GM18511 (cell line): Measurements from ENCODE around the gene SRC.

Source experiments
- ATAC-seq: cut with Tn5 transposase; IDR thresholded peaks from one replicate; pipeline ENCODE4 v1.9.1; 2021; ENCODE audit warnings: mild to moderate bottlenecking, moderate library complexity; ENCODE audit not compliant: unreplicated experiment

SRC gene

GRCh38 chr20:37348792-37349516, 3.0 kb downstream of the SRC start:
- ATAC-seq = no peak

- ATAC-seq = no peak
These were observed 3.9 kb downstream of the SRC start for GRCh38 chr20:37349517-37350491.

DNA sequence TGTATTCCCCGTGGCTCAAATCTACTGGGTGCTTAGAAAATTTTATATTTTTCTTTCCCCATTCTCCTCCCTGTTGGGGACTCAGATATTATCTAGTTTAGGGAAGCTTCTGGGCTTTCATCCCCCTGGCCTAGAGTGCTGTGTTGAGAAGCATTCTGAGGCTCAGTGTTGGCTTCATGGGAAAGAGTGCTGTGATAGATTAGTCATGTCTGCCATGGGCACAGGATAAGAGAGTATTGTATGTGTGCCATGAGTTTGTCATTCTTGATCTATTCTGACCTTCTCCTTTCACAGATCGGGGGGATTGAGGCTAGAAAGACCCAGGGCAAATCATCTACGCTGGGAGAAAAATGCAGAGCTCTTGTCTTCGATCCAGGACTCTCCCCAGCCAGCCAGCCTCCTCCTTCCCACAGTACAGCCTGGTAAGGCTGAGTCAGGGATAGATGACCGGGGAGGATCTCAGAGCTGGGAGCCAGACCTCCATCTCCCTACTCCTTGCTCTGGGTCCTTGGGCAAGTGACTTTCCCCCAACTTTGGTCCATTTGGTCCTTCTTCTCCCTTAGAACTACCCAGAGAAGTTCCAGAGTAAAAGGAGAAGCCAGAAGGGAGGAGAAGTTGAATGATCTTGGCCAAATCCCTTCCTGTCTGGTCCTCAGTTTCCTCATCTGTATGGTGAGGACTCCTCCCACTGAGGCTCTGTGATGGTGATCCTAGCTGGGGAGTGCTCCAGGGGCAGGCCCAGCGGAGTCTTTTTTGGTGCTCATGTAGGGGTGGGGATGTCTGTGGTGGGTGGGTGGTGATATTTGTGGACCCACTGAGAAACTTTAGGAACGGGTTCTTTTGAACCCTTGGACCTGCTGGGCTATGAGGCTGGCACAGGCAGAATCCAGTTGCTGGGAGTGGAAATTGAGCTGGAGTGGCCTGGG, 5.0 kb downstream of the SRC start:
- no peak for ATAC-seq

GRCh38 chr20:37351689-37352607, 6.0 kb downstream of the SRC start:
- no peak for ATAC-seq

GRCh38 chr20:37352608-37352980, 6.7 kb downstream of the SRC start:
- no peak for ATAC-seq

DNA sequence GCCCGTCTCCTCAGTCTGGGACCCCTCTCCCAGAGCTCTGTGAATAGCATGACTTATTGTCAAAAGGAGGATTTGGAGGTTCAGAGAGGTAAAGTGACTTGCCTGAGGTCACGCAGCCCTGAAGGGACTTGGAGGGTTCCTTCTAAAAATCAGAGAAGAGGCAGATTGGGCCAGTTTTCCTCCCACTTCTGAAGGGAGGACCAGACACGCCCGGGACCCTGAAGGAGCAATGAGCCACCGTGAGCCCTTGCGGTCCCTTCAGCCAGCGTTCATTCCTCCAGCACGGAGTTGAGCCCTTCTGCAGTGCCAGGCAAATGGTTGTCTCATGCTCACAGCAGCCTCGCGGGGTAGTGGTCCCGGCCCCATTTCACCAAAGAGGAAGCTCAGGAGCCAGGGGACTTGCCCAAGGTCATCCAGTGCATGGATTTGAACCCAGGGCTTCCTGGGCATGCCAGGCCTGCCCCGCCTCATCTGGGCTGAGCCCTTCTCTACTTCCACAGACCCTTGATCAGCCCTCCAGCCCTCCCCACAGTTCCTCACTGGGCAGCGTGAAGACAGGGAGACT, 7.4 kb downstream of the SRC start:
- ATAC-seq = no peak

DNA sequence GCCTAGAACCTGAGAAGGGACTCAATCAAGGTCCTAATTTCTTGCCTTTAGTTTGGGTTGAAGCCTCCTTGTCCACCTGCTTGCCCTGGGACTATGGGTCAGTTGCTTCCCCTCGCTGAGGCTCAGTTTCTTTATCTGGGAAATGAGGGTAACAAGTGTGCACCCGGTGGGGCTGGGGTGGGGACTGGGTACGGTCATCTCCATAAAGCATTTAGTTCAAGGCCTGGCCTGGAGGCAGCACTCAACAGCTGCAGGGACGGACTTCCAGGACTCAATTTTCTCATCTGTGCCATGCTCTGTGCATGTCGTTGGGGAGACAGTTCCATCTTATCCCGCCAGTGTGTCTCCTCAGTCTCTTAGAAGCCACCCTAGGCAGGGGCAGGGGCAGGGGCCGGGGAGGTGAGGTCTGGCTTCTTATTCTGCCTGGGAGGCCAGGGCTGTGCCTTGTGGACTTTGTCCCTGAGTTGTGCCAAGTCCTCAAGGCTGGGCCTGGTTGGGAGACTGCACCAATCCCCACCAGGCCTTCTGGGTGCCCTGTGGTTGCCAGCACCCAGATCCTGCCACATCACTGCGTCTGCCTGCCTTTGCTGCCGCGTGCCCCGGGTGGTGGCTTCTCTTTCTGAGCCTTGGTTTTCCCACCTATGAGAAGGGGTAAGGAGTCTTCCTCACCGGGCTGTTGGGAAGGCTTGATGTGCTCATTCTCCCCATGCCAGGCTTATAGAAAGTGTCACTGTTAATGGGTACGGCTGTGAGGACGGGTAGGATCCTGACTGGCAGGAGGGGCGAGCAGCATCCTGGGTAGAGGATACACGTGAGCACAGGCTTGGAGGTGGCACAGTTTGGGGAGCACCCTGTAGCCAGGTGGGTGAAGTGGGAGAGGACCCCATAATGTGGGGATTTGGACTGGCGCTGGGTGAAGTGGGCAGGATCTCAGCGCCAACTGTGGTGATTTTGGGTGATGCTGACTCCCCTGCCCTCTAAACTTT, 8.6 kb downstream of the SRC start:
- ATAC-seq = no peak

DNA sequence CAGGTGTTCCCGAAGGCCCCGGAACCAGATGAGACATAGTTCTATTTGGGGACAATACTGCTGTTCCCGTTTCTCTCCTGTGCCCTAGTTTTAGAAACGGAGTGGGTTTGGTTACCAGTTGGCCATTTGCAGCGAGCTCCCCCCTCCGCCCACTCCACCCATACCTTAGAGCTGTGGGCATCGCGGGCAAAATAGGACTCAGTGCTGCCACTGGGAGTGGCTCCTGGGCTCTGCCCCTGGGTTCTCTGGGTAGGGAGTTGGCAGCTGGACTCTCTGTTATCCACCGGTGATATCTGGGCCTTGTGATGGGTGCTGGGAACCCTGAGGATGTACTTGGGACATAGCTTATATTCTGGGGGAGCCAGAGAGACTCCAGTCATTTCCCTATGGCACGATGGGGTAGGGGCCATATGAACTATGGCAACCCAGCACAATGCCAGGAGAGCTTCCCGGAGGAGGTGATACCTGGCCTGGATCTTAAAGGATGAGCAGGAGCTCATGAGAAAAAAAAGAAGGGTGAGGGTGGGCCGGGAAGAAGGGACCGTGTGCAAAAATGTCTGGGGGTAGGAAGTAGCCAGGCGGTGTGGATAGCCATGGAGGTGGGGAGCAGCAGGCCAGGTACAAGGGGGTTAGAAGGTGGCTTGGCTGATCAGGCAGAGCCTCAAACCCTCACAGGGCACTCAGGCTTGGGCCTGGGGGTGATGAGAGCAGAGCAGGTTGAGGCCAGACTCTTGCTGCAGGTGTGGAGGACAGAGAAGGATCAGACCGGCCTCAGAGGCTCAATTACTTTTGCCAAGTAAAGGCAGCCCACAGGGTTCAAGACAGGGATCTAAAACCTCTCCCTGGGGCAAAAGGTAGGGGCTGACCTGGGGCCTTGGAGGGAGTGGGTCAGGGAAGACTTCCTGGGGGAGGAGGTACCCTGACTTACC, 9.6 kb downstream of the SRC start:
- ATAC-seq = no peak

- ATAC-seq = no peak
These were observed 10.4 kb downstream of the SRC start for GRCh38 chr20:37356387-37356786.

DNA sequence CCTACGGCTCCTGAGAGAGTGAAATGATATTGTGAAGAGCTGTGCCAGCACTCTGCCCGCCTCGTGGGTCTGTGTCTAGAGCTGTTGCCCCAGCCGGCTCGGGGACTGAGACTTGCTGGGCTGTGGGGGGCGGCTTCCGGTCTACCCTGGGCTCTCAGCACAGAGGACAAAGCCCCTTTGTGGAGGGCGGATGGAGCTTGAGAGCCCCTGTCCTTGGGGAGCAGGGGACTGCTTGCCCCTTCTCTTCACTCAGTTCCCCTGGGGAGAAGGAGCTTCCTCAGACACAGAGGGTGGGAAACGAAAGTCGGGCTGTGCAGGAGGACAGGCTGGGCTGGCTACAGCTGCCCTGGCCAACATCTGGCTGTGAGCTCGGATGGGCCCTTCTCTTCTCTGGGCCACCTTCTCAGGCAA, 11.0 kb downstream of the SRC start:
- ATAC-seq = no peak

DNA sequence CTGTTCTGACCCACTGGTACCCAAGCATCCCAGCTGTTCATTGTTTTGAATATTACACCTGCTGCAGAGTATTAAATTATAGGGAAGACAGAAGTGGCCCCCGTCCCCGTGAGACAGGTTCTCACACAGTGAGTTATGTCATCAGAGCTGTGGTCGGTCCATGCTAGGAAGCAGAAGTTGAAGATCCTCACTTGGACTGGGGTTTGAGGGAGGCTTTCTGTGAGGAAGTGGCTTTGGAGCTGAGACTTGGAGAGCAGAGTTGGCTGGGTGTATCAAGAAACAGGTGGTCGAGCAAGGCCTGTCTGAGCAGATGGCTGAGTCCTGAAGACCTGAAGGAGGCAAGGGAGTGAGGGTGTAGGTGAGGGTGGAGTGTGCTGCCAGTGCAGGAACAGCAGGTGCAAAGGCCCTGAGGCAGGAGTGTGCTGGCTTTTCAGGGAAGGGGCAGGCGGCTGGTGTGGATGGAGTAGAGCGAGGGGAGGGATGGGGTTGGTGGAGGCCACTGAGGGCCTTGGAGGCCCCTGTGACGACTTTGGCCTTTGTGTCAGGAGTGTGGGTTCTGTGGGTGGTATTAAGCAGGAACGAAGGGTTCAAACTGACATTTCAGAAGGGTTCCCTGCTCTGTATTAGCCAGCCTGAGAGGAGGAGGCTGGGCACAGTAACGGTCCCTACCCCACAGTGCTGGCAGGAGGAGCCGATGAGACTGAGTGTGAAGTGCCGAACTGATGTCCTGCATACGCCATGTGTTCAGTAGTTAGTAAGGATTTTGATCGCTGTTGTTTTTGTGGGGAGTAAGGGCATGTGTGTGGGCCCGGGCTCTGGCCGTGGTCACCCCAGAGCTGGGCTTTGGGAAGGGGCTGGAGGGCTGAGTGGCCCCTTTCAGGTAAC, 11.8 kb downstream of the SRC start:
- no peak for ATAC-seq

DNA sequence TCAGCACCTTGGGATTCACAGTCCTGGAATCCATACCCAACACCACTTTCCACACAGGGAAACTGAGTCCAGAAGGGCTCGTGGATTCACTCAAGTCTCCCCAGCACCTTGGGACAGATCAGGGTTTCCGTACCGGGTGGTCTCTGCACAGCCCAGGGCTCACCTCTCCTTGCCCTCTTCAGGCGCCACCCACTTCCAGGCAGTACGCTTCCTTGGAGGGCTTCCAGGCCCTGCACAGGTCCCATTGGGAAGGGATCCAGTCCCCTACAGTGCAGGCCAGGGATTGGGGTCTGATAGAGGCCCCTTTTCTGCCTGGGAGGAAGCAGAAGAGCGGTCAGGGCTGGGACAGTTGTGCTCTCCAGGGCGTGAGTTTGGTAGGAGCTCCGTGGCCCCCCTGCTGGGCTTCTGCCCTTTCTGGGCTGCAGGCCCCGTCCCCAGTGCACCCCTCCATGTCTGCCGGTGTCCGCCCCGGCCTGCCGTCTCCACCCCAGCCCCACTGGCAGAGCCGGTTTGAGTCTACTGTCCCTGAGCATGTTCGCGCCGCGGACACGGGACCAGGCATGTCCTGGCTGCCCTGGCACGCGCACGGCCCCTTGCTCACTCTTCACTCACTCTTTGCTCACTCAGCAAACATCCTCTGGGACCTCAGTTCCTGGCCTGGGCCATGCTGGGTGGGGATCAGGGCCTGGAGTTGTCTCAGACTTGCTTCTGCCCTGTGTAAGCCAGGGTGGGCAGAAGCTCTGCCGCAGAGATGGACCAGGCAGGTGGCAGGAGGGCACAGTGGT, 12.6 kb downstream of the SRC start:
- ATAC-seq = no peak

DNA sequence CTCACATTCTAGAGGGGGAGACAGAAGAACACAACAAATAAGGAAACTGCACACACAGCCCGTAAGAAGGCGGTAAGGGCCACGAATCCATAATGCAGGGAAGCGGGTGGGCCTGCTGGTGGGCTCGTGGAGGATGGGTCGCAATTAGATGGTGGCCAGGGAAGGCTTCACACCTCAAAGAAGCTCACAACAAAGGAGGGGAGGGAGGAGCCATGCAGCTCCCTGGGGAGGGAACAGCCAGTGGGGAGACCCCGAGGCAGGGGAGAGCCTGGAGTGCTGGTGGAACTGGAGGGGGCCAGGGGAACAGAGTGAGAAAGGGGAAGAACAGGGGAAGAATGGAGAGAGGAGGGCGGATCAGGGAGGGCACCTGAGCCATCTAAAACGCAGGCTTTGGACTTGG, 13.4 kb downstream of the SRC start:
- ATAC-seq = no peak

GRCh38 chr20:37359836-37360235, 13.9 kb downstream of the SRC start:
- ATAC-seq = no peak

DNA sequence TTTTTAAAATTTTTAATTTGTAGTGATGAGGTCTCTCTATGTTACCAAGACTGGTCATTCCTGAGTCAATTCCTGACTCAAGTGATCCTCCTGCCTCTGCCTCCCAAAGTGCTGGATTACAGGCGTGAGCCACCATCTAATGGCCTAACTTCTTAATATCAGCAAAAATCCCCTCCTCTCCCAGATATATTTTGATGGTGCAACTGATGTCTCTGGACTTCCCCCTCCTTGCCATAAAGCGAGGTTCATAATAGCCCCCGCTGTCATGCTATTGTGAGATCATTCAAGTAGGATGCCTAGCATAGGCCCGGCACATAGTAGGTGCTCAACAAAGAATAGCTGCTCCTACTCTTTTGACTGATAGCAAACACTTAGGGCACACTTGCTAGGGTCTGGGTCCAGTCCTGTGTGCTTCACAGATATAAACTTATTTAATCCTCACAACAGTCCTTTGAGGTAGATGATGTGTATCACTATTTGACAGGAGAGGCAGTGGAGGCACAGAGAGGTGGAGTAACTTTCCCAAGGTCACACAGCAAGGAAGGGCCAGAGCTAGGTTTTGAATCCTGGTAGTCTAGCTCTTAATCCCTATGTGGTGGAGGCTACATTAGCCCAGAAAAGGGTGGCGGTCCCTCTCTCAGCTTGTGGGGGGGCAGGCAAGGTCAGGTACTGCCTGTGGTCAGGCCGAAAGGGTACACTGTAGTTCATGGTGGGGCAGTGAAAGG, 14.6 kb downstream of the SRC start:
- no peak for ATAC-seq
